DND-41 (cell line): Measurements from ENCODE around the gene UTY.

Experiments used
- ATAC-seq: fragments of 200-7000 bp; cut with Tn5 transposase; 3 replicates; pipeline ENCODE4 v1.9.1; 2021; ENCODE audit warnings: low read depth; ENCODE audit not compliant: insufficient read depth
- DNase-seq: peaks from one replicate; pipeline ENCODE4 v3.0.0-alpha.2; 2020
- H2AFZ ChIP-seq: 2 replicates; pipeline ENCODE4 v1.6.0; 2012; ENCODE audit warnings: low read depth, low read length
- H3K27ac ChIP-seq: 2 replicates; pipeline ENCODE4 v1.5.1; 2012; ENCODE audit warnings: low read length, inconsistent platforms
- H3K27me3 ChIP-seq: fragments of 200-600 bp; sonication (generic); 2 replicates; pipeline ENCODE4 v1.6.0; 2012; ENCODE audit warnings: low read length, mild to moderate bottlenecking, inconsistent platforms; ENCODE audit not compliant: insufficient read depth, poor library complexity
- H3K36me3 ChIP-seq: 2 replicates; pipeline ENCODE4 v1.5.1; 2012; ENCODE audit warnings: low read length, inconsistent platforms; ENCODE audit not compliant: insufficient read depth
- H3K4me1 ChIP-seq: 2 replicates; pipeline ENCODE4 v1.5.1; 2012; ENCODE audit warnings: mild to moderate bottlenecking, low read length; ENCODE audit not compliant: insufficient read depth
- H3K4me2 ChIP-seq: 2 replicates; pipeline ENCODE4 v1.6.0; 2012; ENCODE audit warnings: mild to moderate bottlenecking, moderate library complexity, low read length, inconsistent platforms; ENCODE audit not compliant: insufficient read depth
- H3K4me3 ChIP-seq, 2 experiments: fragments of 200-600 bp in 1 of 2; shearing (Covaris generic) in 1 of 2; 2 replicates each; pipeline ENCODE4 v1.5.1; 2012 to 2016; ENCODE audit warnings: inconsistent platforms in 2 of 2, low read length in 2 of 2, mild to moderate bottlenecking in 2 of 2, low read depth in 1 of 2, moderate library complexity in 1 of 2
- H3K79me2 ChIP-seq: 2 replicates; pipeline ENCODE4 v1.6.0; 2012; ENCODE audit warnings: low read length, inconsistent platforms; ENCODE audit not compliant: insufficient read depth
- H3K9ac ChIP-seq: 2 replicates; pipeline ENCODE4 v1.6.0; 2012; ENCODE audit warnings: low read depth, mild to moderate bottlenecking, inconsistent platforms, low read length, moderate library complexity
- H3K9me3 ChIP-seq: 2 replicates; pipeline ENCODE4 v1.5.1; 2012; ENCODE audit warnings: low read length, moderate library complexity, mild to moderate bottlenecking, inconsistent platforms; ENCODE audit not compliant: insufficient read depth, severe bottlenecking
- H4K20me1 ChIP-seq: 2 replicates; pipeline ENCODE4 v1.6.0; 2012; ENCODE audit warnings: low read length; ENCODE audit not compliant: insufficient read depth
- EZH2 ChIP-seq: IDR thresholded peaks from 3 replicates; pipeline ENCODE4 v1.6.1; 2012; ENCODE audit warnings: borderline replicate concordance, low read depth, mild to moderate bottlenecking, moderate library complexity, low read length, inconsistent platforms; ENCODE audit not compliant: severe bottlenecking
- TF ChIP-seq, protein P1 (sequence below): IDR thresholded peaks from 2 replicates; pipeline ENCODE4 v1.5.1; 2012; ENCODE audit warnings: borderline replicate concordance, low read length, moderate library complexity, mild to moderate bottlenecking; ENCODE audit not compliant: poor library complexity, severe bottlenecking; ENCODE audit errors: extremely low read depth

The UTY gene

DNA sequence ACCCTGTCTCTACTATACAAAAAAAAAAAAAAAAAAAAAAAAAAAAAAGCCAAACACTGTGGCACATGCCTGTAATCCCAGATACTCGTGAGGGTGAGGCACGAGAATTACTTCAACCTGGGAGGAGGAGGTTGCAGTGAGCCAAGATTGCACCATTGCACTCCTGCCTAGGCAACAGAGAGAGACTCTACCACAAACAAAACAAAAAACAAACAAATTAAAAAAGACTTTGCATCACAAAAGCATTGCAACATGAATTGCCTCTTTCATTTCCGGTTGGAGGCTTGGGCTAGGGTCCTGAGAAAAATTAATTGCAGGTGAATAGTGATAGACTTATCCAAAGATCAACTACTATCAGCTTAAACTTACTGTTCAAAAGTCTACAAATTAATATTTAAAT is 180.4 kb downstream of the UTY start:
- Histone ChIP-seq H3K36me3 (peaks cover 57% of the 10 kb centered on the region), H3K79me2 (no peaks in the 10 kb centered on the region), H3K9ac (no peak overlapping the region), H3K4me3 (no peak overlapping the region), H3K9me3 (no peaks in the 10 kb centered on the region), H3K4me2 (no peak overlapping the region), H4K20me1 (no peaks in the 10 kb centered on the region), H3K27me3 (no peaks in the 10 kb centered on the region), H2AFZ (no peak overlapping the region), H3K27ac (no peak overlapping the region), H3K4me1 (no peaks in the 10 kb centered on the region)
- ATAC-seq (no peak), DNase-seq (no peak)
- TF ChIP-seq EZH2: no peak
- TF ChIP-seq, protein P1, sequence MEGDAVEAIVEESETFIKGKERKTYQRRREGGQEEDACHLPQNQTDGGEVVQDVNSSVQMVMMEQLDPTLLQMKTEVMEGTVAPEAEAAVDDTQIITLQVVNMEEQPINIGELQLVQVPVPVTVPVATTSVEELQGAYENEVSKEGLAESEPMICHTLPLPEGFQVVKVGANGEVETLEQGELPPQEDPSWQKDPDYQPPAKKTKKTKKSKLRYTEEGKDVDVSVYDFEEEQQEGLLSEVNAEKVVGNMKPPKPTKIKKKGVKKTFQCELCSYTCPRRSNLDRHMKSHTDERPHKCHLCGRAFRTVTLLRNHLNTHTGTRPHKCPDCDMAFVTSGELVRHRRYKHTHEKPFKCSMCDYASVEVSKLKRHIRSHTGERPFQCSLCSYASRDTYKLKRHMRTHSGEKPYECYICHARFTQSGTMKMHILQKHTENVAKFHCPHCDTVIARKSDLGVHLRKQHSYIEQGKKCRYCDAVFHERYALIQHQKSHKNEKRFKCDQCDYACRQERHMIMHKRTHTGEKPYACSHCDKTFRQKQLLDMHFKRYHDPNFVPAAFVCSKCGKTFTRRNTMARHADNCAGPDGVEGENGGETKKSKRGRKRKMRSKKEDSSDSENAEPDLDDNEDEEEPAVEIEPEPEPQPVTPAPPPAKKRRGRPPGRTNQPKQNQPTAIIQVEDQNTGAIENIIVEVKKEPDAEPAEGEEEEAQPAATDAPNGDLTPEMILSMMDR: no peak

DNA sequence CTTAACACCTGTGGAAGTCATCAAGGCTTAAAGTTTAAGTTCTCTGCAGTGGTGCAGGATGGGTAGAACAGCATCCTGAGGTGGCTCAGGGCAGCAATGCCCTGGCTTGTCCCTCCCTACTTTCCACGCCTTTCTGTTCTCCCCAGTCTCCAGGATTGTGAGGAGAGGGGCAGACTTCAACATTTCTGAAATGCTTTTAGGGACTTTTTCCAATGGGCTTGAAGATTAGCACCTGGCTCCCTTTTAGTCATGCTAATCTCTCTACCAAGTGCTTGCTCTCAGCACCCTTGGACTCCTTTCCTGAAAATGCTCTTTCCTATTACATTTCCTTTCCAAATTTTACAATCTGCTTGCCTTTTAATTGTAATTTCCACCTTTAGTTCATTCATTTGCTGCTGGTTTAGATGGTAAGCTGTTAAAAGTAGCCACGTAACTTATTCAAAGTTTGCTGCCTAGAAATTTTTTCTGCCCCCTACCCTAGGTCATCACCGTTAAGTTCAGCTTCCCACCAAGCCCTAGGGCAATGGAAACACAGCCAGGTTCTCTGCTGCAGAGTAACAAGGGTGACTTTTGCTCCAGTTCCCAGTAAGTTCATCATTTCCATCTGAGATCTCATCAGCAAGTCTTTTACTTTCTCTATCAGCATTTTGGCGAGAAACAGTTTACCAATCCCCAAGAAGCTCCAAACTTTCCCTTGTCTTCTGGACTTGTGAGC is 183.5 kb downstream of the UTY start:
- H2AFZ ChIP-seq: no peak overlapping the region
- ATAC-seq (no peak), DNase-seq (no peak)
- H3K79me2 ChIP-seq: no peaks in the 10 kb centered on the region
- H3K27ac ChIP-seq: no peak overlapping the region
- no peaks in the 10 kb centered on the region for H3K4me1 ChIP-seq
- H3K4me3 ChIP-seq: no peak overlapping the region
- peaks cover 68% of the 10 kb centered on the region for H3K36me3 ChIP-seq
- H3K9ac ChIP-seq: no peak overlapping the region
- no peaks in the 10 kb centered on the region for H3K27me3 ChIP-seq
- H3K4me2 ChIP-seq: no peak overlapping the region
- TF ChIP-seq, protein P1: no peak
- no peak for TF ChIP-seq EZH2
- no peaks in the 10 kb centered on the region for H3K9me3 ChIP-seq
- H4K20me1 ChIP-seq: no peaks in the 10 kb centered on the region

GRCh38 chrY:13295026-13295425 is 184.8 kb downstream of the UTY start:
- H3K9me3 ChIP-seq: peaks cover 8% of the 10 kb centered on the region
- no peaks in the 10 kb centered on the region for H3K27me3 ChIP-seq
- H3K4me2 ChIP-seq: no peak overlapping the region
- H3K4me1 ChIP-seq: no peaks in the 10 kb centered on the region
- no peaks in the 10 kb centered on the region for H4K20me1 ChIP-seq
- no peak overlapping the region for H3K4me3 ChIP-seq
- TF ChIP-seq, protein P1: no peak
- TF ChIP-seq EZH2: no peak
- no peak overlapping the region for H3K9ac ChIP-seq
- DNase-seq: no peak
- H3K79me2 ChIP-seq: no peaks in the 10 kb centered on the region
- no peak overlapping the region for H2AFZ ChIP-seq
- H3K36me3 ChIP-seq: peaks cover 76% of the 10 kb centered on the region
- no peak for ATAC-seq
- no peak overlapping the region for H3K27ac ChIP-seq
